HFFc6 (cell line): ENCODE data around the gene SPOCK2. TPM values are rescaled to one million over a fixed set of nuclear protein-coding genes. Genes with fewer than 3 reads are reported as not detected.

Source experiments
- DNase-seq: peaks from one replicate; pipeline ENCODE4 v3.0.0-alpha.2; 2018
- H3K27ac Mint-ChIP-seq: 2 replicates; pipeline ENCODE4 v1.8.0; 2020; ENCODE audit warnings: mild to moderate bottlenecking, mixed read lengths
- H3K27me3 Mint-ChIP-seq: 2 replicates; pipeline ENCODE4 v1.8.0; 2021; ENCODE audit warnings: mild to moderate bottlenecking, moderate library complexity, mixed read lengths; ENCODE audit not compliant: insufficient read depth
- H3K36me3 Mint-ChIP-seq: 2 replicates; pipeline ENCODE4 v1.8.0; 2021; ENCODE audit warnings: low read depth, mixed read lengths
- H3K4me1 Mint-ChIP-seq: 2 replicates; pipeline ENCODE4 v1.8.0; 2020; ENCODE audit warnings: low read depth, mixed read lengths
- H3K4me3 Mint-ChIP-seq: 2 replicates; pipeline ENCODE4 v1.8.0; 2020; ENCODE audit warnings: mild to moderate bottlenecking, moderate library complexity, mixed read lengths
- H3K9me3 Mint-ChIP-seq: 2 replicates; pipeline ENCODE4 v1.8.0; 2020; ENCODE audit warnings: mild to moderate bottlenecking, mixed read lengths
- total RNA-seq, 6 experiments: library from RNA; stranded (reverse); fragmentation: NEBNext Ultra II Directional; extraction: Animal tissue kit (Norgen Biotek cat#: 25700); gene quantifications; 2 replicates in 1 of 6; 3 replicates in 5 of 6; pipeline ENCODE4 v1.2.3, GENCODE V29; 2021
- TF ChIP-seq, protein P1 (sequence below): fragments of 200-600 bp; sonication (generic); IDR thresholded peaks from 2 replicates; pipeline ENCODE4 v1.5.0; 2021; ENCODE audit warnings: antibody characterized with exemption, mild to moderate bottlenecking

Gene SPOCK2
- total RNA-seq, 6 experiments from 2014 or later = not detected

GRCh38 chr10:72066318-72067284 is 21.8 kb downstream of the SPOCK2 start:
- Mint-ChIP-seq H3K9me3 (peaks cover 2% of the 10 kb centered on the region; the same call in 1 of the 2 replicates), H3K27ac (no peak overlapping the region), H3K4me1 (peaks cover 10% of the 10 kb centered on the region), H3K27me3 (peaks cover 12% of the 10 kb centered on the region), H3K4me3 (no peak overlapping the region), H3K36me3 (peaks cover 3% of the 10 kb centered on the region; the same call in 1 of the 2 replicates)
- DNase-seq = no peak
- TF ChIP-seq, protein P1, sequence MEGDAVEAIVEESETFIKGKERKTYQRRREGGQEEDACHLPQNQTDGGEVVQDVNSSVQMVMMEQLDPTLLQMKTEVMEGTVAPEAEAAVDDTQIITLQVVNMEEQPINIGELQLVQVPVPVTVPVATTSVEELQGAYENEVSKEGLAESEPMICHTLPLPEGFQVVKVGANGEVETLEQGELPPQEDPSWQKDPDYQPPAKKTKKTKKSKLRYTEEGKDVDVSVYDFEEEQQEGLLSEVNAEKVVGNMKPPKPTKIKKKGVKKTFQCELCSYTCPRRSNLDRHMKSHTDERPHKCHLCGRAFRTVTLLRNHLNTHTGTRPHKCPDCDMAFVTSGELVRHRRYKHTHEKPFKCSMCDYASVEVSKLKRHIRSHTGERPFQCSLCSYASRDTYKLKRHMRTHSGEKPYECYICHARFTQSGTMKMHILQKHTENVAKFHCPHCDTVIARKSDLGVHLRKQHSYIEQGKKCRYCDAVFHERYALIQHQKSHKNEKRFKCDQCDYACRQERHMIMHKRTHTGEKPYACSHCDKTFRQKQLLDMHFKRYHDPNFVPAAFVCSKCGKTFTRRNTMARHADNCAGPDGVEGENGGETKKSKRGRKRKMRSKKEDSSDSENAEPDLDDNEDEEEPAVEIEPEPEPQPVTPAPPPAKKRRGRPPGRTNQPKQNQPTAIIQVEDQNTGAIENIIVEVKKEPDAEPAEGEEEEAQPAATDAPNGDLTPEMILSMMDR = no peak

DNA sequence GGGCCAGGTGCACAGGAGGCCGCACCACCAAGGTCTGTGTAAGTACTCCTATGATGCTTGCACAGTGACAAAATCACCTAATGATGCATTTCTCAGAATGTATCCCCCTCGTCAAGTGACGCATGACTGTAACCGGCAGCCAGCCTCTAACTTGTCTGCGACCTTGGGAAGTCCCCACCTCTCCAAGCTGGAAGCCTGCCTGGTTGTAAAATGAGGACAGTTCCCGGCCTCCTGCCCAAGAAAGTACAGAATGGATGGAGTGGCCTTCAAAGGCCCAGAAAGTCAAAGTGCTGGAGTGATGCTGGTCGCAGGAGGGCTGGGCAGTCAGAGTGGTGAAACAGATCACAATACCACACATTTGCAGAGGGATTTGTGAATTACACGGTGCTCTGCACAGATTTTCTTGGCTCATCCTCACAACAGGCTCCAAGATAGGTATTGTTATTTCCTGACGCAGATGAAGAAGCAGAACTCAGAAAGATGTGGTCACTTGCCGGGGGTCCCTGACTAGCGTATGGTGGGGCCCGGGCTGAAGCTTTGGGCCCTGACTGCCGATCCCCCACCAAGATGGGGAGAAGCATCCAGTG is 22.8 kb downstream of the SPOCK2 start:
- TF ChIP-seq, protein P1 = no peak
- no peak for DNase-seq
- Mint-ChIP-seq H3K27ac (no peak overlapping the region), H3K36me3 (no peaks in the 10 kb centered on the region), H3K27me3 (peaks cover 15% of the 10 kb centered on the region), H3K9me3 (no peaks in the 10 kb centered on the region), H3K4me1 (peaks cover 10% of the 10 kb centered on the region), H3K4me3 (no peak overlapping the region)

GRCh38 chr10:72063703-72064391 is 24.5 kb downstream of the SPOCK2 start:
- DNase-seq = no peak
- Mint-ChIP-seq H3K4me1 (peaks cover 8% of the 10 kb centered on the region), H3K27me3 (peaks cover 32% of the 10 kb centered on the region), H3K4me3 (no peak overlapping the region), H3K9me3 (no peaks in the 10 kb centered on the region), H3K36me3 (no peaks in the 10 kb centered on the region), H3K27ac (no peak overlapping the region)
- TF ChIP-seq, protein P1 = no peak

- H3K9me3 Mint-ChIP-seq = no peaks in the 10 kb centered on the region
- peaks cover 34% of the 10 kb centered on the region for H3K27me3 Mint-ChIP-seq
- peaks cover 8% of the 10 kb centered on the region for H3K4me1 Mint-ChIP-seq
- H3K27ac Mint-ChIP-seq = no peak overlapping the region
- TF ChIP-seq, protein P1 = no peak
- H3K4me3 Mint-ChIP-seq = no peak overlapping the region
- DNase-seq = no peak
- H3K36me3 Mint-ChIP-seq = no peaks in the 10 kb centered on the region
These were observed 25.3 kb downstream of the SPOCK2 start for GRCh38 chr10:72062832-72063702.

- Mint-ChIP-seq H3K36me3 (no peaks in the 10 kb centered on the region), H3K27ac (no peak overlapping the region)
These were observed 26.0 kb downstream of the SPOCK2 start for GRCh38 chr10:72062382-72062781.

More at GRCh38 chr10:72062382-72062781, 26.0 kb downstream of the SPOCK2 start:
- TF ChIP-seq, protein P1 = no peak
- no peaks in the 10 kb centered on the region for H3K9me3 Mint-ChIP-seq
- H3K27me3 Mint-ChIP-seq = peaks cover 38% of the 10 kb centered on the region
- no peak overlapping the region for H3K4me3 Mint-ChIP-seq
- H3K4me1 Mint-ChIP-seq = peaks cover 8% of the 10 kb centered on the region
- DNase-seq = peak; percentile 59
